Panc1 (cell line): Measurements from ENCODE around the gene WLS. TPM values are rescaled to one million over a fixed set of nuclear protein-coding genes. Genes with fewer than 3 reads are reported as not detected.

Experiments
- ATAC-seq: fragments of 200-7000 bp; cut with Tn5 transposase; 2 replicates; pipeline ENCODE4 v1.9.1; 2020; ENCODE audit warnings: mild to moderate bottlenecking, moderate library complexity
- BruUV-seq: library from RNA; stranded (reverse); fragments of 400-500 nt; replicated peaks from 2 replicates; lab custom pipeline; 2021; lab: Mats Ljungman, UMichigan
- CTCF ChIA-PET: fragments of 300-600 bp; sonication (Branson Sonifier 250); formaldehyde crosslinking; loops from one replicate; lab custom pipeline; 2022; ENCODE audit warnings: antibody characterized with exemption; lab: Charles Lee
- POLR2A ChIA-PET: fragments of 300-600 bp; sonication (Branson Sonifier 250); formaldehyde crosslinking; loops from one replicate; lab custom pipeline; 2022; ENCODE audit warnings: antibody characterized with exemption; lab: Charles Lee
- DNase-seq: peaks from one replicate; pipeline ENCODE4 v3.0.0-alpha.2; 2010; ENCODE audit warnings: low read depth, low spot score
- H3K27ac ChIP-seq: 2 replicates; pipeline ENCODE4 v1.5.1; 2011; ENCODE audit warnings: mild to moderate bottlenecking, low read length, inconsistent platforms
- H3K27me3 ChIP-seq: fragments of 200-500 bp; sonication (Bioruptor generic); 2 replicates; pipeline ENCODE4 v1.6.0; 2014; ENCODE audit warnings: low read length, inconsistent platforms; ENCODE audit not compliant: control insufficient read depth, insufficient read depth
- H3K36me3 ChIP-seq: fragments of 200-500 bp; sonication (Bioruptor generic); 2 replicates; pipeline ENCODE4 v1.5.1; 2014; ENCODE audit warnings: inconsistent platforms, mild to moderate bottlenecking, low read length, moderate library complexity; ENCODE audit not compliant: control insufficient read depth, insufficient read depth
- H3K4me1 ChIP-seq: 2 replicates; pipeline ENCODE4 v1.5.1; 2011; ENCODE audit warnings: inconsistent platforms, mild to moderate bottlenecking, low read length, moderate library complexity; ENCODE audit not compliant: control insufficient read depth, insufficient read depth
- H3K4me3 ChIP-seq, 2 experiments: 2 replicates each; pipeline ENCODE4 v1.5.1; 2011 to 2012; ENCODE audit warnings: low read depth in 2 of 2, low read length in 2 of 2, mild to moderate bottlenecking in 2 of 2, inconsistent platforms in 1 of 2, moderate library complexity in 1 of 2
- H3K9me3 ChIP-seq: fragments of 200-500 bp; sonication (Bioruptor generic); 2 replicates; pipeline ENCODE4 v1.5.1; 2014; ENCODE audit warnings: low read depth, mild to moderate bottlenecking, inconsistent platforms, low read length, moderate library complexity; ENCODE audit not compliant: control insufficient read depth, insufficient read depth
- CTCF ChIP-seq: fragments of 450-650 bp; IDR thresholded peaks from 2 replicates; pipeline ENCODE4 v1.5.1; 2017; ENCODE audit warnings: mild to moderate bottlenecking
- POLR2AphosphoS5 ChIP-seq: IDR thresholded peaks from 2 replicates; pipeline ENCODE4 v1.6.1; 2012; ENCODE audit warnings: mild to moderate bottlenecking, low read depth, low read length, moderate library complexity
- SIN3A ChIP-seq: IDR thresholded peaks from 2 replicates; pipeline ENCODE4 v1.6.1; 2012; ENCODE audit warnings: low read depth, mild to moderate bottlenecking, low read length, moderate library complexity, borderline replicate concordance; ENCODE audit not compliant: insufficient read depth
- TCF7L2 ChIP-seq: IDR thresholded peaks from 2 replicates; pipeline ENCODE4 v1.6.1; 2011; ENCODE audit warnings: mild to moderate bottlenecking, low read depth, low read length, inconsistent platforms
- in situ Hi-C: cut with HindIII; loops from 2 replicates; pipeline ENCODE4 v1.10.0; 2016; ENCODE audit warnings: low sequenced_read_pairs, low pct_unique_long_range_greater_than_20kb
- intact Hi-C: fragments of 100-400 bp; cut with micrococcal nuclease; formaldehyde crosslinking; loops from one replicate; pipeline ENCODE4 v1.10.0; 2022; ENCODE audit not compliant: unreplicated experiment
- total RNA-seq: library from RNA; stranded (reverse); gene quantifications from one replicate; pipeline ENCODE4 v1.2.1, GENCODE V29; 2021; ENCODE audit not compliant: unreplicated experiment
- TF ChIP-seq, protein P1 (sequence below), 2 experiments: IDR thresholded peaks; 2 replicates each; pipeline ENCODE4 v1.6.1; 2011 to 2012; ENCODE audit warnings: low read depth in 2 of 2, control low read depth in 1 of 2, low read length in 1 of 2, mild to moderate bottlenecking in 1 of 2, moderate library complexity in 1 of 2; ENCODE audit not compliant: insufficient read depth in 1 of 2

WLS gene
- total RNA-seq, 1 experiment from 2014 or later: 29.6 TPM

- ATAC-seq (no peak), DNase-seq (no peak)
- ChIA-PET POLR2A (no interaction called here), CTCF (interaction anchor here (0.6 kb wide), 1 partner anchor 98 kb away, joined by 3 read pairs; no protein-coding TSS in a partner anchor)
- TF ChIP-seq TCF7L2: no peak
- TF ChIP-seq CTCF: no peak
- TF ChIP-seq, protein P1, sequence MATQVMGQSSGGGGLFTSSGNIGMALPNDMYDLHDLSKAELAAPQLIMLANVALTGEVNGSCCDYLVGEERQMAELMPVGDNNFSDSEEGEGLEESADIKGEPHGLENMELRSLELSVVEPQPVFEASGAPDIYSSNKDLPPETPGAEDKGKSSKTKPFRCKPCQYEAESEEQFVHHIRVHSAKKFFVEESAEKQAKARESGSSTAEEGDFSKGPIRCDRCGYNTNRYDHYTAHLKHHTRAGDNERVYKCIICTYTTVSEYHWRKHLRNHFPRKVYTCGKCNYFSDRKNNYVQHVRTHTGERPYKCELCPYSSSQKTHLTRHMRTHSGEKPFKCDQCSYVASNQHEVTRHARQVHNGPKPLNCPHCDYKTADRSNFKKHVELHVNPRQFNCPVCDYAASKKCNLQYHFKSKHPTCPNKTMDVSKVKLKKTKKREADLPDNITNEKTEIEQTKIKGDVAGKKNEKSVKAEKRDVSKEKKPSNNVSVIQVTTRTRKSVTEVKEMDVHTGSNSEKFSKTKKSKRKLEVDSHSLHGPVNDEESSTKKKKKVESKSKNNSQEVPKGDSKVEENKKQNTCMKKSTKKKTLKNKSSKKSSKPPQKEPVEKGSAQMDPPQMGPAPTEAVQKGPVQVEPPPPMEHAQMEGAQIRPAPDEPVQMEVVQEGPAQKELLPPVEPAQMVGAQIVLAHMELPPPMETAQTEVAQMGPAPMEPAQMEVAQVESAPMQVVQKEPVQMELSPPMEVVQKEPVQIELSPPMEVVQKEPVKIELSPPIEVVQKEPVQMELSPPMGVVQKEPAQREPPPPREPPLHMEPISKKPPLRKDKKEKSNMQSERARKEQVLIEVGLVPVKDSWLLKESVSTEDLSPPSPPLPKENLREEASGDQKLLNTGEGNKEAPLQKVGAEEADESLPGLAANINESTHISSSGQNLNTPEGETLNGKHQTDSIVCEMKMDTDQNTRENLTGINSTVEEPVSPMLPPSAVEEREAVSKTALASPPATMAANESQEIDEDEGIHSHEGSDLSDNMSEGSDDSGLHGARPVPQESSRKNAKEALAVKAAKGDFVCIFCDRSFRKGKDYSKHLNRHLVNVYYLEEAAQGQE (IDR thresholded peaks at IDR 0.05; ENCODE audit: insufficient read depth in 1 of 2, low read depth in 2 of 2, low read length in 1 of 2): no peak
- TF ChIP-seq POLR2AphosphoS5: no peak
- no peak for TF ChIP-seq SIN3A
- H3K36me3 ChIP-seq: no peaks in the 10 kb centered on the region
- no TSS peak for BruUV-seq
- H3K27ac ChIP-seq: no peak overlapping the region
- H3K4me1 ChIP-seq: no peaks in the 10 kb centered on the region
- intact Hi-C loops (no loop called here), in situ Hi-C loops (no loop called here)
- H3K9me3 ChIP-seq: no peaks in the 10 kb centered on the region
- H3K27me3 ChIP-seq: no peaks in the 10 kb centered on the region
- H3K4me3 ChIP-seq: no peak overlapping the region
These were observed 8.6 kb downstream of the WLS start for GRCh38 chr1:68223687-68224086.

GRCh38 chr1:68221980-68222373, 10.3 kb downstream of the WLS start:
- no TSS peak for BruUV-seq
- H3K27me3 ChIP-seq: no peaks in the 10 kb centered on the region
- H3K27ac ChIP-seq: no peak overlapping the region
- no peaks in the 10 kb centered on the region for H3K4me1 ChIP-seq
- no peaks in the 10 kb centered on the region for H3K36me3 ChIP-seq
- ChIA-PET CTCF (interaction anchor here (0.6 kb wide), 1 partner anchor 59 kb away, joined by 5 read pairs; no protein-coding TSS in a partner anchor), POLR2A (no interaction called here)
- H3K9me3 ChIP-seq: no peaks in the 10 kb centered on the region
- DNase-seq (no peak), ATAC-seq (no peak)
- in situ Hi-C loops (no loop called here), intact Hi-C loops (no loop called here)
- H3K4me3 ChIP-seq: no peak overlapping the region
- TF ChIP-seq CTCF: no peak
- TF ChIP-seq, protein P1 (IDR thresholded peaks at IDR 0.05; ENCODE audit: insufficient read depth in 1 of 2, low read depth in 2 of 2, low read length in 1 of 2): no peak
- no peak for TF ChIP-seq TCF7L2
- TF ChIP-seq SIN3A: no peak
